HG03469 (cell line): Measurements from ENCODE around the gene CPN2.

Experiments used
- ATAC-seq: cut with Tn5 transposase; IDR thresholded peaks from one replicate; pipeline ENCODE4 v1.9.1; 2021; ENCODE audit warnings: mild to moderate bottlenecking, moderate library complexity, moderate number of reproducible peaks; ENCODE audit not compliant: unreplicated experiment

CPN2 gene

GRCh38 chr3:194351080-194351672 lies at the start of gene CPN2:
CPN2 (minus strand) TSS chr3:194351328; CDS start chr3:194342702, 8,626 bp downstream.
- no peak for ATAC-seq

- ATAC-seq: no peak
Observed at GRCh38 chr3:194399874-194400411, 48.8 kb upstream of the CPN2 start.

- ATAC-seq: no peak
Observed at GRCh38 chr3:194399166-194399565, 48.0 kb upstream of the CPN2 start, which contains the start of gene GP5. GP5 (minus strand) TSS chr3:194399266; CDS start chr3:194398282, 984 bp downstream.

- ATAC-seq: no peak
Observed at GRCh38 chr3:194397757-194398312, 46.7 kb upstream of the CPN2 start.

GRCh38 chr3:194396859-194397756 lies 46.0 kb upstream of the CPN2 start:
- ATAC-seq: no peak

- ATAC-seq: no peak
Observed at GRCh38 chr3:194396539-194396858, 45.4 kb upstream of the CPN2 start.

GRCh38 chr3:194395778-194396538 lies 44.8 kb upstream of the CPN2 start:
- no peak for ATAC-seq

GRCh38 chr3:194395212-194395611 lies 44.1 kb upstream of the CPN2 start:
- ATAC-seq: no peak

GRCh38 chr3:194392576-194392975 lies 41.4 kb upstream of the CPN2 start:
- no peak for ATAC-seq

GRCh38 chr3:194390835-194391234 lies 39.7 kb upstream of the CPN2 start:
- no peak for ATAC-seq

- no peak for ATAC-seq
Observed at GRCh38 chr3:194389269-194389668, 38.1 kb upstream of the CPN2 start.

GRCh38 chr3:194387926-194388418 lies 36.8 kb upstream of the CPN2 start:
- no peak for ATAC-seq

- ATAC-seq: no peak
Observed at GRCh38 chr3:194387276-194387675, 36.1 kb upstream of the CPN2 start.

- ATAC-seq: no peak
Observed at GRCh38 chr3:194386648-194387047, 35.5 kb upstream of the CPN2 start.

- ATAC-seq: no peak
Observed at GRCh38 chr3:194386066-194386465, 34.9 kb upstream of the CPN2 start.

GRCh38 chr3:194384569-194385001 lies 33.5 kb upstream of the CPN2 start:
- no peak for ATAC-seq

- no peak for ATAC-seq
Observed at GRCh38 chr3:194384156-194384555, 33.0 kb upstream of the CPN2 start.

- no peak for ATAC-seq
Observed at GRCh38 chr3:194383276-194383940, 32.3 kb upstream of the CPN2 start.

- no peak for ATAC-seq
Observed at GRCh38 chr3:194382892-194383223, 31.7 kb upstream of the CPN2 start.

- no peak for ATAC-seq
Observed at GRCh38 chr3:194382196-194382891, 31.2 kb upstream of the CPN2 start.
